GM12878 (cell line): ENCODE results near the gene EHHADH.

ENCODE experiments used
- BCL11A ChIP-seq: IDR thresholded peaks from 2 replicates; pipeline ENCODE4 v1.6.1; 2011; ENCODE audit warnings: low read depth, low read length
- BCL3 ChIP-seq: IDR thresholded peaks from 2 replicates; pipeline ENCODE4 v1.6.1; 2011; ENCODE audit warnings: borderline replicate concordance, low read depth, mild to moderate bottlenecking, moderate library complexity, low read length; ENCODE audit not compliant: insufficient read depth, poor library complexity, severe bottlenecking
- BCLAF1 ChIP-seq: fragments of 450-650 bp; IDR thresholded peaks from 2 replicates; pipeline ENCODE4 v1.6.1; 2017; ENCODE audit warnings: antibody characterized with exemption, mild to moderate bottlenecking, moderate library complexity
- CHD2 ChIP-seq: IDR thresholded peaks from 2 replicates; pipeline ENCODE4 v1.6.1; 2011; ENCODE audit warnings: low read depth, low read length, improper control_type of control experiment, borderline replicate concordance
- CTCF ChIP-seq, 3 experiments: IDR thresholded peaks in 2 of 3; conservative IDR thresholded peaks in 1 of 3; 2 replicates each; pipeline ENCODE4 v1.5.1; 2011; ENCODE audit warnings: low read depth in 3 of 3, low read length in 3 of 3, mild to moderate bottlenecking in 3 of 3, control low read depth in 2 of 3, moderate library complexity in 2 of 3, inconsistent platforms in 1 of 3, mixed read lengths in 1 of 3; ENCODE audit not compliant: control insufficient read depth in 2 of 3, insufficient read depth in 1 of 3; ENCODE audit errors: extremely low read depth in 1 of 3
- JUNB ChIP-seq: IDR thresholded peaks from 2 replicates; pipeline ENCODE4 v1.6.1; 2016; ENCODE audit warnings: antibody characterized with exemption, mild to moderate bottlenecking
- SP1 ChIP-seq: IDR thresholded peaks from one replicate; pipeline ENCODE4 v1.6.1; 2011; ENCODE audit warnings: low read depth, low read length
- TAF1 ChIP-seq: IDR thresholded peaks from 2 replicates; pipeline ENCODE4 v1.6.1; 2011; ENCODE audit warnings: mild to moderate bottlenecking, low read depth, low read length, borderline replicate concordance
- YY1 ChIP-seq: IDR thresholded peaks from 2 replicates; pipeline ENCODE4 v1.6.1; 2011; ENCODE audit warnings: low read depth, mild to moderate bottlenecking, low read length

DNA sequence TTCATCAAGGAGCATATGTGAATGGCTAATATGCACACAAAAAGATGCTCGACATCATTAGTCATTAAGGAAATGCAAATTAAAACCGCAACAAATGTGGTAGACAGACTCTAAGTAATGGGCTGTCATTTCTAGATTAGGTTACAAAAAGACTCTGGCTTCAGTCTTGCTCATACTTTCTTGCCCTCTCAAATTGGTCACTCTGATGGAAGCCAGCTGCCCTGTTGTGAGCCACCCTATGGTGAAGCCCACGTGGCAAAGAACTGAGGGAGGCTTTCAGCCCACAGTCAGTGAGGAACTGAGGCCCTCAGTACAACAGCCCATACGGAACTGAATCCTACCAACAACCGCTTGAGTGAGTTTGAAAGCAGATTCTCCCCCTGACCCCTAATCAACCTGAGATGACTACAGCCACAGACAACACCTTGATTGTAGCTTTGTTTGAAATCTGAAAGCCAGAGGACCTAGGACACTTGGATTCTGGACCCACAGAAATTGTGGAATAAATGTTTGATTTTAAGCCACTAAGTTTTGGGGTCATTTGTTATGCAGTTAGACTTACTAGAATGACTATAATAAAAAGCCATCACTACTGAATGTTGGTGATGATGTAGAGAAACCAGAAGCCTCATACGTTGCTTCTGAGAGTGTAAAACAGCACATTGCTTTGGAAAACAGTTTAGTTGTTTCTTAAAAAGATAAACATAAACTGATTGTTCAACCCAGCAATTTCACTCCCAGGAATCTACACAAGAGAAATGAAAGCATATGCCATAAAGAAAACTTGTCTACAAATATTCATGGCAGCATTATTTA, 45.7 kb downstream of the EHHADH start:
- TF ChIP-seq JUNB, result peak; percentile 92
- no peak for TF ChIP-seq TAF1
- 0 out of 2 replicates have a peak, but pooled peaks have one; percentile 49 for TF ChIP-seq YY1
- TF ChIP-seq CTCF (IDR thresholded peaks at IDR 0.05 in 2 of 3, conservative IDR thresholded peaks at IDR 0.05 in 1 of 3; ENCODE audit: control insufficient read depth in 2 of 3, extremely low read depth in 1 of 3, insufficient read depth in 1 of 3, low read depth in 3 of 3, low read length in 3 of 3), result no peak
- TF ChIP-seq BCLAF1, result no peak
- TF ChIP-seq BCL11A, result peak; percentile 90
- peak; percentile 78 for TF ChIP-seq BCL3
- peak; percentile 59 for TF ChIP-seq SP1
- TF ChIP-seq CHD2, result peak; percentile 28; the same call in 1 of the 2 replicates
